Fibroblast of pulmonary artery (primary cell): ENCODE data around the gene UAP1L1.

Source experiments
- DNase-seq: peaks from one replicate; pipeline ENCODE4 v3.0.0-alpha.2; 2010; ENCODE audit warnings: low read depth
- H3K4me3 ChIP-seq: replicated peaks from 2 replicates; pipeline ENCODE4 v1.5.1; 2011; ENCODE audit warnings: low read depth, mild to moderate bottlenecking, control low read depth, low read length, moderate library complexity
- CTCF ChIP-seq: IDR thresholded peaks from 2 replicates; pipeline ENCODE4 v1.5.1; 2011; ENCODE audit warnings: mild to moderate bottlenecking, control low read depth, low read length, inconsistent platforms; ENCODE audit errors: missing control alignments

Gene UAP1L1

GRCh38 chr9:137085920-137086530 lies 8.7 kb downstream of the UAP1L1 start:
- peak; percentile 26 for DNase-seq
- TF ChIP-seq CTCF = no peak

GRCh38 chr9:137086531-137087408 lies 9.5 kb downstream of the UAP1L1 start, which contains the start of gene MAN1B1:
MAN1B1 (plus strand) TSS chr9:137086985; CDS start chr9:137087000, 15 bp downstream.
- TF ChIP-seq CTCF = no peak
- peak within 1 kb of the TSS; percentile 76 for H3K4me3 ChIP-seq
- DNase-seq = peak; percentile 99

More at GRCh38 chr9:137085920-137086530, 8.7 kb downstream of the UAP1L1 start:
- peak overlapping the region; percentile 76 for H3K4me3 ChIP-seq

GRCh38 chr9:137087409-137087925 lies 10.2 kb downstream of the UAP1L1 start:
- H3K4me3 ChIP-seq = peak overlapping the region; percentile 76
- DNase-seq = no peak
- no peak for TF ChIP-seq CTCF

- H3K4me3 ChIP-seq = no peak overlapping the region
- no peak for DNase-seq
- TF ChIP-seq CTCF = no peak
Observed at GRCh38 chr9:137088121-137088520, 10.8 kb downstream of the UAP1L1 start.

GRCh38 chr9:137089232-137089947 lies 12.1 kb downstream of the UAP1L1 start:
- H3K4me3 ChIP-seq = no peak overlapping the region
- no peak for DNase-seq
- no peak for TF ChIP-seq CTCF

GRCh38 chr9:137095664-137096517 lies 18.6 kb downstream of the UAP1L1 start:
- DNase-seq = no peak
- peak; percentile 6 for TF ChIP-seq CTCF
- no peak overlapping the region for H3K4me3 ChIP-seq
